HCT116 (cell line): Measurements from ENCODE around the gene CDH13. TPM values are rescaled to one million over a fixed set of nuclear protein-coding genes. Genes with fewer than 3 reads are reported as not detected.

Experiments used
- ATAC-seq: fragments of 200-7000 bp; cut with Tn5 transposase; 2 replicates; pipeline ENCODE4 v1.9.1; 2020; ENCODE audit warnings: mild to moderate bottlenecking, moderate library complexity
- BruUV-seq: library from RNA; stranded (reverse); fragments of 400-500 nt; replicated peaks from 2 replicates; lab custom pipeline; 2021; lab: Mats Ljungman, UMichigan
- CTCF ChIA-PET: fragments of 300-600 bp; sonication (Branson Sonifier 250); formaldehyde crosslinking; loops from one replicate; lab custom pipeline; 2021; ENCODE audit warnings: antibody characterized with exemption; lab: Charles Lee
- POLR2A ChIA-PET: fragments of 300-600, 350-600 bp; sonication (Branson Sonifier 250); formaldehyde crosslinking; loops from one replicate; lab custom pipeline; 2021; ENCODE audit warnings: antibody characterized with exemption; lab: Charles Lee
- RAD21 ChIA-PET, 2 experiments: fragments of 300-600 bp; sonication (Branson Sonifier 250); formaldehyde crosslinking; loops; one replicate each; lab custom pipeline; 2023; ENCODE audit warnings: low total read pairs in 2 of 2; ENCODE audit not compliant: uncharacterized antibody in 2 of 2, unreplicated experiment in 2 of 2, low non-redundant PET in 1 of 2; lab: Charles Lee
- DNase-seq: peaks from one replicate; pipeline ENCODE4 v3.0.0-alpha.2; 2010; ENCODE audit warnings: low read depth, low spot score
- H2AFZ ChIP-seq: fragments of 200-600 bp; shearing (Covaris generic), sonication (generic); 2 replicates; pipeline ENCODE4 v1.6.1; 2017; ENCODE audit warnings: low read depth, mixed run types, mixed read lengths, antibody characterized with exemption, low read length; ENCODE audit not compliant: poor library complexity, severe bottlenecking
- H3K27ac ChIP-seq: 2 replicates; pipeline ENCODE4 v1.5.1; 2012; ENCODE audit warnings: low read depth, low read length
- H3K27me3 ChIP-seq: fragments of 200-600 bp; sonication (generic); 2 replicates; pipeline ENCODE4 v1.6.1; 2016; ENCODE audit warnings: mixed run types, low read length, mixed read lengths; ENCODE audit not compliant: insufficient read depth
- H3K36me3 ChIP-seq, 2 experiments: fragments of 200-500 bp in 1 of 2; fragments of 200-600 bp in 1 of 2; sonication (Bioruptor generic) in 1 of 2; sonication (generic) in 1 of 2; 2 replicates each; pipeline versions ENCODE4 v1.5.1 to v1.6.1; 2014 to 2016; ENCODE audit warnings: low read length in 2 of 2, inconsistent platforms in 1 of 2, mixed read lengths in 1 of 2, mixed run types in 1 of 2; ENCODE audit not compliant: insufficient read depth in 2 of 2, control insufficient read depth in 1 of 2
- H3K4me1 ChIP-seq, 2 experiments: fragments of 200-600 bp in 1 of 2; sonication (generic) in 1 of 2; 2 replicates each; pipeline versions ENCODE4 v1.5.1 to v1.6.1; 2012 to 2017; ENCODE audit warnings: low read length in 2 of 2, inconsistent platforms in 1 of 2, mild to moderate bottlenecking in 1 of 2, mixed read lengths in 1 of 2, mixed run types in 1 of 2, moderate library complexity in 1 of 2; ENCODE audit not compliant: insufficient read depth in 2 of 2, control insufficient read depth in 1 of 2
- H3K4me2 ChIP-seq: fragments of 200-600 bp; sonication (generic); 2 replicates; pipeline ENCODE4 v1.6.1; 2017; ENCODE audit warnings: mixed run types, low read length, mixed read lengths
- H3K4me3 ChIP-seq, 2 experiments: fragments of 200-600 bp in 1 of 2; sonication (generic) in 1 of 2; replicated peaks in 1 of 2; 2 replicates each; pipeline ENCODE4 v1.5.1; 2011 to 2016; ENCODE audit warnings: low read length in 2 of 2, control low read depth in 1 of 2, low read depth in 1 of 2, mild to moderate bottlenecking in 1 of 2, mixed read lengths in 1 of 2, mixed run types in 1 of 2
- H3K79me2 ChIP-seq: fragments of 200-600 bp; sonication (generic); 2 replicates; pipeline ENCODE4 v1.6.1; 2017; ENCODE audit warnings: mild to moderate bottlenecking, mixed run types, low read length, moderate library complexity, mixed read lengths; ENCODE audit not compliant: insufficient read depth
- H3K9ac ChIP-seq: fragments of 200-600 bp; sonication (generic); 2 replicates; pipeline ENCODE4 v1.6.1; 2016; ENCODE audit warnings: low read length, mixed read lengths
- H3K9me2 ChIP-seq: fragments of 200-600 bp; sonication (generic), shearing (Covaris generic); 2 replicates; pipeline ENCODE4 v1.6.1; 2017; ENCODE audit warnings: mixed run types, mild to moderate bottlenecking, moderate library complexity; ENCODE audit not compliant: insufficient read depth
- H3K9me3 ChIP-seq, 2 experiments: fragments of 200-500 bp in 1 of 2; fragments of 200-600 bp in 1 of 2; sonication (Bioruptor generic) in 1 of 2; sonication (generic) in 1 of 2; 2 replicates each; pipeline ENCODE4 v1.6.1; 2014 to 2017; ENCODE audit warnings: low read length in 2 of 2, mixed read lengths in 2 of 2, inconsistent platforms in 1 of 2, low read depth in 1 of 2, mild to moderate bottlenecking in 1 of 2, mixed run types in 1 of 2, moderate library complexity in 1 of 2; ENCODE audit not compliant: control insufficient read depth in 1 of 2, insufficient read depth in 1 of 2
- H4K20me1 ChIP-seq: fragments of 200-600 bp; sonication (generic), shearing (Covaris generic); 2 replicates; pipeline ENCODE4 v1.6.1; 2017; ENCODE audit warnings: mixed run types, mild to moderate bottlenecking, moderate library complexity; ENCODE audit not compliant: insufficient read depth
- CBX3 ChIP-seq: IDR thresholded peaks from 2 replicates; pipeline ENCODE4 v1.6.1; 2012; ENCODE audit warnings: low read depth
- EGR1 ChIP-seq: IDR thresholded peaks from 2 replicates; pipeline ENCODE4 v1.6.1; 2012; ENCODE audit warnings: low read depth
- FOSL1 ChIP-seq: IDR thresholded peaks from 2 replicates; pipeline ENCODE4 v1.6.1; 2012; ENCODE audit warnings: low read depth
- JUND ChIP-seq: IDR thresholded peaks from 2 replicates; pipeline ENCODE4 v1.6.1; 2012
- POLR2A ChIP-seq: IDR thresholded peaks from 2 replicates; pipeline ENCODE4 v1.7.0; 2011; ENCODE audit warnings: borderline replicate concordance; ENCODE audit not compliant: insufficient read depth, insufficient read length; ENCODE audit errors: extremely low read depth
- POLR2AphosphoS5 ChIP-seq: IDR thresholded peaks from 2 replicates; pipeline ENCODE4 v1.6.1; 2011; ENCODE audit warnings: mild to moderate bottlenecking, low read depth, low read length, moderate library complexity
- RAD21 ChIP-seq: IDR thresholded peaks from 2 replicates; pipeline ENCODE4 v1.6.1; 2012; ENCODE audit warnings: low read depth, mild to moderate bottlenecking
- SP1 ChIP-seq: IDR thresholded peaks from 2 replicates; pipeline ENCODE4 v1.6.1; 2012; ENCODE audit warnings: low read depth
- SRF ChIP-seq: IDR thresholded peaks from 2 replicates; pipeline ENCODE4 v1.6.1; 2012; ENCODE audit warnings: low read depth
- TCF7L2 ChIP-seq: IDR thresholded peaks from 2 replicates; pipeline ENCODE4 v1.7.0; 2011; ENCODE audit warnings: borderline replicate concordance, inconsistent platforms; ENCODE audit not compliant: insufficient read depth, insufficient read length; ENCODE audit errors: extremely low read depth
- YY1 ChIP-seq: IDR thresholded peaks from 2 replicates; pipeline ENCODE4 v1.6.1; 2011; ENCODE audit warnings: low read length, low read depth, moderate library complexity, mild to moderate bottlenecking; ENCODE audit not compliant: insufficient replicate concordance; ENCODE audit errors: extremely low read depth
- ZNF274 ChIP-seq: fragments of 200-500 bp; sonication (Bioruptor generic); IDR thresholded peaks from 2 replicates; pipeline ENCODE4 v1.6.1; 2014; ENCODE audit warnings: mild to moderate bottlenecking, low read depth, low read length, inconsistent platforms
- intact Hi-C: fragments of 100-400 bp; cut with micrococcal nuclease; formaldehyde crosslinking; loops from 2 replicates; pipeline ENCODE4 v1.10.0; 2022
- total RNA-seq: library from RNA; stranded (reverse); gene quantifications from one replicate; pipeline ENCODE4 v1.2.1, GENCODE V29; 2021; ENCODE audit not compliant: unreplicated experiment
- TF ChIP-seq, protein P1 (sequence below): IDR thresholded peaks from 2 replicates; pipeline ENCODE4 v1.6.1; 2012
- TF ChIP-seq, protein P2 (sequence below), 3 experiments: fragments of 200-600 bp in 1 of 3; sonication (generic) in 1 of 3; IDR thresholded peaks in 2 of 3; conservative IDR thresholded peaks in 1 of 3; 2 replicates each; pipeline ENCODE4 v1.5.1; 2012 to 2017; ENCODE audit warnings: low read depth in 2 of 3, low read length in 2 of 3, antibody characterized with exemption in 1 of 3, borderline replicate concordance in 1 of 3, control low read depth in 1 of 3, mild to moderate bottlenecking in 1 of 3, mixed read lengths in 1 of 3, mixed run types in 1 of 3, moderate library complexity in 1 of 3; ENCODE audit not compliant: insufficient read depth in 1 of 3
- TF ChIP-seq, protein P3 (sequence below): IDR thresholded peaks from 2 replicates; pipeline ENCODE4 v1.6.1; 2012
- TF ChIP-seq, protein P4 (sequence below): IDR thresholded peaks from 2 replicates; pipeline ENCODE4 v1.6.1; 2011; ENCODE audit warnings: mild to moderate bottlenecking, low read length, moderate library complexity; ENCODE audit not compliant: insufficient replicate concordance; ENCODE audit errors: extremely low read depth

CDH13 gene
- total RNA-seq, 1 experiment from 2014 or later: not detected

DNA sequence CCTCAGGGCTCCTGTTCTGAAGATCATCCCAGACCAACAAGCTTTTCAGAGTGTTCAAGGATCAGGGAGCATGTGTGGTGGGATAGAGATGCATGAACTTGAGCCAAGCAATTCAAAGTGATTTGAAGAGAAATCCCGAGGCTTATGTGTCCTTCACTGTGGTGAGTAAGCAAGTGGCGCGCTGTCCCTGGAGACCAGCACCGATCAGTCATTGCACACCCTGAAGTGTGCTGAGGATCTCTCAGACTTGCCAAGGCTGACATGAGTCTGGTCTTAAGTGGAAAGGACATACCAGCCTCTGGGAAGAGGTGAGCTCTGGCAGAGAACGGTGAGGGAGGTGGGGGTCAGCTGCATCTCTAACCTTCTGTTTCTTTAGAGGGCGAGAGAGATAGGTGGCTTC is 43.8 kb upstream of the CDH13 start:
- no peak overlapping the region for H2AFZ ChIP-seq
- no peaks in the 10 kb centered on the region for H3K79me2 ChIP-seq
- peaks cover 24% of the 10 kb centered on the region; the same call in 1 of the 2 replicates for H3K27me3 ChIP-seq
- no peaks in the 10 kb centered on the region for H3K4me1 ChIP-seq
- H3K4me2 ChIP-seq: no peak overlapping the region
- intact Hi-C loops: no loop called here
- H3K9ac ChIP-seq: no peak overlapping the region
- DNase-seq (no peak), ATAC-seq (no peak)
- no peak overlapping the region for H3K4me3 ChIP-seq
- POLR2A ChIA-PET: no interaction called here
- no TSS peak for BruUV-seq
- CTCF ChIA-PET: no interaction called here
- H4K20me1 ChIP-seq: no peaks in the 10 kb centered on the region
- no peak overlapping the region for H3K27ac ChIP-seq
- no peaks in the 10 kb centered on the region for H3K9me2 ChIP-seq
- 0 out of 4 replicates have a peak, but pooled peaks cover 0 to 3% of the 10 kb centered on the region in 2 experiments for H3K9me3 ChIP-seq
- H3K36me3 ChIP-seq: no peaks in the 10 kb centered on the region
- TF ChIP-seq FOSL1 (no peak), ZNF274 (no peak), POLR2A (no peak), JUND (no peak), TCF7L2 (no peak), POLR2AphosphoS5 (no peak), RAD21 (no peak), SRF (no peak), YY1 (no peak), SP1 (no peak), CBX3 (no peak), EGR1 (no peak)
- TF ChIP-seq, protein P1, sequence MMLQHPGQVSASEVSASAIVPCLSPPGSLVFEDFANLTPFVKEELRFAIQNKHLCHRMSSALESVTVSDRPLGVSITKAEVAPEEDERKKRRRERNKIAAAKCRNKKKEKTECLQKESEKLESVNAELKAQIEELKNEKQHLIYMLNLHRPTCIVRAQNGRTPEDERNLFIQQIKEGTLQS: no peak
- TF ChIP-seq, protein P2, sequence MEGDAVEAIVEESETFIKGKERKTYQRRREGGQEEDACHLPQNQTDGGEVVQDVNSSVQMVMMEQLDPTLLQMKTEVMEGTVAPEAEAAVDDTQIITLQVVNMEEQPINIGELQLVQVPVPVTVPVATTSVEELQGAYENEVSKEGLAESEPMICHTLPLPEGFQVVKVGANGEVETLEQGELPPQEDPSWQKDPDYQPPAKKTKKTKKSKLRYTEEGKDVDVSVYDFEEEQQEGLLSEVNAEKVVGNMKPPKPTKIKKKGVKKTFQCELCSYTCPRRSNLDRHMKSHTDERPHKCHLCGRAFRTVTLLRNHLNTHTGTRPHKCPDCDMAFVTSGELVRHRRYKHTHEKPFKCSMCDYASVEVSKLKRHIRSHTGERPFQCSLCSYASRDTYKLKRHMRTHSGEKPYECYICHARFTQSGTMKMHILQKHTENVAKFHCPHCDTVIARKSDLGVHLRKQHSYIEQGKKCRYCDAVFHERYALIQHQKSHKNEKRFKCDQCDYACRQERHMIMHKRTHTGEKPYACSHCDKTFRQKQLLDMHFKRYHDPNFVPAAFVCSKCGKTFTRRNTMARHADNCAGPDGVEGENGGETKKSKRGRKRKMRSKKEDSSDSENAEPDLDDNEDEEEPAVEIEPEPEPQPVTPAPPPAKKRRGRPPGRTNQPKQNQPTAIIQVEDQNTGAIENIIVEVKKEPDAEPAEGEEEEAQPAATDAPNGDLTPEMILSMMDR (IDR thresholded peaks at IDR 0.05 in 2 of 3, conservative IDR thresholded peaks at IDR 0.05 in 1 of 3; ENCODE audit: borderline replicate concordance in 1 of 3, insufficient read depth in 1 of 3, low read depth in 2 of 3, low read length in 2 of 3): no peak
- TF ChIP-seq, protein P3, sequence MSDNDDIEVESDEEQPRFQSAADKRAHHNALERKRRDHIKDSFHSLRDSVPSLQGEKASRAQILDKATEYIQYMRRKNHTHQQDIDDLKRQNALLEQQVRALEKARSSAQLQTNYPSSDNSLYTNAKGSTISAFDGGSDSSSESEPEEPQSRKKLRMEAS: no peak
- TF ChIP-seq, protein P4, sequence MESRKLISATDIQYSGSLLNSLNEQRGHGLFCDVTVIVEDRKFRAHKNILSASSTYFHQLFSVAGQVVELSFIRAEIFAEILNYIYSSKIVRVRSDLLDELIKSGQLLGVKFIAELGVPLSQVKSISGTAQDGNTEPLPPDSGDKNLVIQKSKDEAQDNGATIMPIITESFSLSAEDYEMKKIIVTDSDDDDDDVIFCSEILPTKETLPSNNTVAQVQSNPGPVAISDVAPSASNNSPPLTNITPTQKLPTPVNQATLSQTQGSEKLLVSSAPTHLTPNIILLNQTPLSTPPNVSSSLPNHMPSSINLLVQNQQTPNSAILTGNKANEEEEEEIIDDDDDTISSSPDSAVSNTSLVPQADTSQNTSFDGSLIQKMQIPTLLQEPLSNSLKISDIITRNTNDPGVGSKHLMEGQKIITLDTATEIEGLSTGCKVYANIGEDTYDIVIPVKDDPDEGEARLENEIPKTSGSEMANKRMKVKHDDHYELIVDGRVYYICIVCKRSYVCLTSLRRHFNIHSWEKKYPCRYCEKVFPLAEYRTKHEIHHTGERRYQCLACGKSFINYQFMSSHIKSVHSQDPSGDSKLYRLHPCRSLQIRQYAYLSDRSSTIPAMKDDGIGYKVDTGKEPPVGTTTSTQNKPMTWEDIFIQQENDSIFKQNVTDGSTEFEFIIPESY: no peak
- RAD21 ChIA-PET: no interaction called here
